PC-9 (cell line): Measurements from ENCODE around the gene TSPAN10. TPM values are rescaled to one million over a fixed set of nuclear protein-coding genes. Genes with fewer than 3 reads are reported as not detected.

Experiments
- BruUV-seq: library from RNA; stranded (reverse); fragments of 400-500 nt; replicated peaks from 2 replicates; lab custom pipeline; 2021; lab: Mats Ljungman, UMichigan
- CTCF ChIA-PET: fragments of 300-600 bp; sonication (Branson Sonifier 250); formaldehyde crosslinking; loops from one replicate; lab custom pipeline; 2022; ENCODE audit warnings: antibody characterized with exemption; lab: Charles Lee
- POLR2A ChIA-PET: fragments of 300-600 bp; sonication (Branson Sonifier 250); formaldehyde crosslinking; loops from one replicate; lab custom pipeline; 2022; ENCODE audit warnings: antibody characterized with exemption; ENCODE audit not compliant: unreplicated experiment; lab: Charles Lee
- DNase-seq, 2 experiments: peaks; one replicate each; pipeline versions ENCODE4 v3.0.0 to v3.0.0-alpha.2; 2015 to 2022; ENCODE audit warnings: mixed read lengths in 1 of 2
- H2AFZ ChIP-seq: fragments of 200-600 bp; sonication (generic); 2 replicates; pipeline ENCODE4 v1.8.1; 2017; ENCODE audit warnings: antibody characterized with exemption
- H3F3A ChIP-seq: fragments of 200-600 bp; sonication (generic); 2 replicates; pipeline ENCODE4 v1.8.1; 2017; ENCODE audit warnings: antibody characterized with exemption, mild to moderate bottlenecking, low read depth; ENCODE audit not compliant: insufficient read depth
- H3K27ac ChIP-seq: fragments of 200-600 bp; sonication (generic); 2 replicates; pipeline ENCODE4 v1.6.1; 2016; ENCODE audit warnings: mixed run types
- H3K27me3 ChIP-seq: fragments of 200-600 bp; sonication (generic); 2 replicates; pipeline ENCODE4 v1.6.1; 2016; ENCODE audit warnings: low read depth, mixed run types; ENCODE audit not compliant: insufficient read depth
- H3K36me3 ChIP-seq: fragments of 200-600 bp; sonication (generic); 2 replicates; pipeline ENCODE4 v1.6.1; 2016; ENCODE audit warnings: low read depth, mixed run types
- H3K4me1 ChIP-seq: fragments of 200-600 bp; sonication (generic); replicated peaks from 2 replicates; pipeline ENCODE4 v1.6.1; 2016; ENCODE audit warnings: mixed run types; ENCODE audit not compliant: insufficient read depth
- H3K4me2 ChIP-seq: fragments of 200-600 bp; sonication (generic); 2 replicates; pipeline ENCODE4 v1.6.1; 2017; ENCODE audit warnings: mixed run types
- H3K4me3 ChIP-seq: fragments of 200-600 bp; sonication (generic); 2 replicates; pipeline ENCODE4 v1.6.1; 2016; ENCODE audit warnings: mixed run types
- H3K79me2 ChIP-seq: fragments of 200-600 bp; sonication (generic); 2 replicates; pipeline ENCODE4 v1.6.1; 2017; ENCODE audit warnings: low read depth, mixed run types
- H3K9me2 ChIP-seq: fragments of 200-600 bp; sonication (generic); 2 replicates; pipeline ENCODE4 v1.8.1; 2017; ENCODE audit warnings: mild to moderate bottlenecking; ENCODE audit not compliant: insufficient read depth
- H3K9me3 ChIP-seq: fragments of 200-600 bp; sonication (generic); 2 replicates; pipeline ENCODE4 v1.8.1; 2016; ENCODE audit warnings: low read depth; ENCODE audit not compliant: insufficient read depth
- H4K20me1 ChIP-seq: fragments of 200-600 bp; sonication (generic); 2 replicates; pipeline ENCODE4 v1.8.1; 2017; ENCODE audit not compliant: insufficient read depth
- CTCF ChIP-seq: fragments of 200-600 bp; sonication (generic); conservative IDR thresholded peaks from 2 replicates; pipeline ENCODE4 v1.6.1; 2017; ENCODE audit warnings: mixed run types, antibody characterized with exemption, mild to moderate bottlenecking, moderate library complexity
- EZH2 ChIP-seq: fragments of 200-600 bp; sonication (generic); IDR thresholded peaks from 2 replicates; pipeline ENCODE4 v1.8.0; 2017; ENCODE audit warnings: antibody characterized with exemption, low read depth
- intact Hi-C: fragments of 100-400 bp; cut with micrococcal nuclease; formaldehyde crosslinking; loops from one replicate; pipeline ENCODE4 v1.10.0; 2022; ENCODE audit not compliant: unreplicated experiment
- total RNA-seq: library from RNA; stranded (reverse); gene quantifications from 2 replicates; pipeline ENCODE4 v1.2.3, GENCODE V29; 2021

Gene TSPAN10
- total RNA-seq, 1 experiment from 2014 or later, result 8.6 TPM

DNA sequence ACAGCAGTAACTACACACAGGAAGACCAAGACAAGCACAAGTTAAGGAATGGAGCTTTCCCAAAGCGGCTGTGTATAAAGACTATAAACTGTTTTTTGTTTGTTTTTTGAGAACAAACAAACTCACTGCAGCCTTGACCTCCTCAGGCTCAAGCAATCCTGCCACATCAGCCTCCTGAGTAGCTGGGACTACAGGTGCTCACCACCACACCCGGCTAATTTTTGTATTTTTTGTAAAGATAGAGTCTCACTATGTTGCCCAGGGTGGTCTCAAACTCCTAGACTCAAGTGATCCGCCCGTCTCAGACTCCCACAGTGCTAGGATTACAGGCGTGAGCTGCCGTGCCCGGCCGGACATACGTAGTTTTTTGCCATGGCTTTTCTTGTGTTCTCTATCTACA is 23.4 kb downstream of the TSPAN10 start:
- peak overlapping the region; percentile 65 for H3K27ac ChIP-seq
- intact Hi-C loops, result no loop called here
- no peaks in the 10 kb centered on the region for H3K36me3 ChIP-seq
- H3K9me2 ChIP-seq, result no peaks in the 10 kb centered on the region
- no peaks in the 10 kb centered on the region for H3K9me3 ChIP-seq
- ChIA-PET POLR2A (interaction anchor here (0.5 kb wide), 2 partner anchors 30 to 43 kb away, joined by 3 read pairs; partner anchors contain the start of gene MRPL12), CTCF (no interaction called here)
- no TSS peak for BruUV-seq
- no peak overlapping the region for H3K4me3 ChIP-seq
- peaks cover 30% of the 10 kb centered on the region for H3F3A ChIP-seq
- peaks cover 7% of the 10 kb centered on the region for H3K79me2 ChIP-seq
- TF ChIP-seq CTCF (no peak), EZH2 (no peak)
- H3K27me3 ChIP-seq, result no peaks in the 10 kb centered on the region
- peak overlapping the region; percentile 68 for H3K4me2 ChIP-seq
- H2AFZ ChIP-seq, result no peak overlapping the region
- no peak for DNase-seq
- H4K20me1 ChIP-seq, result no peaks in the 10 kb centered on the region
- peaks cover 30% of the 10 kb centered on the region for H3K4me1 ChIP-seq

- H3K36me3 ChIP-seq, result no peaks in the 10 kb centered on the region
- no peaks in the 10 kb centered on the region for H3K9me3 ChIP-seq
- no peak overlapping the region for H2AFZ ChIP-seq
- peaks cover 20% of the 10 kb centered on the region for H3K79me2 ChIP-seq
- H3F3A ChIP-seq, result peaks cover 30% of the 10 kb centered on the region
- no peak for DNase-seq
- no peaks in the 10 kb centered on the region for H3K27me3 ChIP-seq
- ChIA-PET POLR2A (no interaction called here), CTCF (no interaction called here)
- H4K20me1 ChIP-seq, result no peaks in the 10 kb centered on the region
- no peaks in the 10 kb centered on the region for H3K9me2 ChIP-seq
- H3K4me2 ChIP-seq, result no peak overlapping the region
- no TSS peak for BruUV-seq
- H3K27ac ChIP-seq, result no peak overlapping the region
- intact Hi-C loops, result no loop called here
- H3K4me3 ChIP-seq, result no peak overlapping the region
- TF ChIP-seq EZH2, result no peak
- TF ChIP-seq CTCF, result no peak
- H3K4me1 ChIP-seq, result peaks cover 31% of the 10 kb centered on the region
Measured at GRCh38 chr17:81662002-81662401, 25.0 kb downstream of the TSPAN10 start.

- ChIA-PET CTCF (no interaction called here), POLR2A (interaction anchor here (0.7 kb wide), 1 partner anchor 169 kb away, joined by 6 read pairs; the partner anchor contains the start of gene MCRIP1)
- no peaks in the 10 kb centered on the region for H3K27me3 ChIP-seq
- TF ChIP-seq EZH2 (no peak), CTCF (no peak)
- no peak for DNase-seq
- no peak overlapping the region for H3K27ac ChIP-seq
- no peak overlapping the region for H3K4me3 ChIP-seq
- H2AFZ ChIP-seq, result no peak overlapping the region
- H3K4me1 ChIP-seq, result peaks cover 27% of the 10 kb centered on the region
- BruUV-seq, result no TSS peak
- H3K4me2 ChIP-seq, result no peak overlapping the region
- H3K79me2 ChIP-seq, result peaks cover 37% of the 10 kb centered on the region
- no peaks in the 10 kb centered on the region for H3K36me3 ChIP-seq
- intact Hi-C loops, result no loop called here
- H3K9me2 ChIP-seq, result no peaks in the 10 kb centered on the region
- H3F3A ChIP-seq, result peaks cover 26% of the 10 kb centered on the region
- no peaks in the 10 kb centered on the region for H3K9me3 ChIP-seq
- H4K20me1 ChIP-seq, result no peaks in the 10 kb centered on the region
Measured at GRCh38 chr17:81664051-81664470, 27.1 kb downstream of the TSPAN10 start.
